HepG2 (cell line): ENCODE results near the gene PNLIPRP2. TPM values are rescaled to one million over a fixed set of nuclear protein-coding genes. Genes with fewer than 3 reads are reported as not detected.

Source experiments
- ATAC-seq: fragments of 200-7000 bp; cut with Tn5 transposase; 3 replicates; pipeline ENCODE4 v1.9.1; 2020; ENCODE audit warnings: mild to moderate bottlenecking, moderate library complexity
- BruUV-seq: library from RNA; stranded (reverse); fragments of 400-500 nt; replicated peaks from 2 replicates; lab custom pipeline; 2021; lab: Mats Ljungman, UMichigan
- CTCF ChIA-PET: fragments of 300-600 bp; formaldehyde crosslinking; extraction: SDS; loops from one replicate; lab custom pipeline; 2021; ENCODE audit warnings: low total read pairs, inconsistent platforms, low intra/inter-chr PET ratio; lab: Yijun Ruan, JAX
- POLR2A ChIA-PET: fragments of 350-600 bp; sonication (Branson Sonifier 250); formaldehyde crosslinking; loops from one replicate; lab custom pipeline; 2020; ENCODE audit warnings: antibody characterized with exemption, inconsistent platforms; lab: Yijun Ruan, JAX
- DNase-seq: peaks from one replicate; pipeline ENCODE4 v3.0.0-alpha.2; 2015; ENCODE audit warnings: low spot score
- FAIRE-seq: peaks from 3 replicates; lab custom pipeline; 2011; peaks lifted over from hg19 to GRCh38; lab: Jason Lieb, UNC
- H2AFZ ChIP-seq: one replicate; pipeline ENCODE4 v1.6.1; 2011; ENCODE audit warnings: low read length, inconsistent platforms
- H3K27ac ChIP-seq: fragments of 300-600 bp; 3 replicates; pipeline ENCODE4 v1.8.0; 2011; ENCODE audit warnings: mixed run types, mild to moderate bottlenecking, mixed read lengths, low read length, inconsistent platforms; ENCODE audit not compliant: insufficient read depth; ENCODE audit errors: extremely low read length
- H3K27me3 ChIP-seq, 2 experiments: fragments of 200-600 bp in 1 of 2; 2 replicates in 1 of 2; 3 replicates in 1 of 2; pipeline versions ENCODE4 v1.6.0 to v1.8.0; 2011; ENCODE audit warnings: low read length in 2 of 2, mild to moderate bottlenecking in 2 of 2, moderate library complexity in 2 of 2, inconsistent platforms in 1 of 2; ENCODE audit not compliant: insufficient read depth in 2 of 2, control insufficient read depth in 1 of 2
- H3K36me3 ChIP-seq, 2 experiments: fragments of 200-600 bp in 1 of 2; replicated peaks in 1 of 2; 2 replicates in 1 of 2; 3 replicates in 1 of 2; pipeline versions ENCODE4 v1.5.1 to v1.8.0; 2011; ENCODE audit warnings: low read length in 2 of 2, inconsistent platforms in 1 of 2; ENCODE audit not compliant: insufficient read depth in 2 of 2, control insufficient read depth in 1 of 2
- H3K4me1 ChIP-seq: 2 replicates; pipeline ENCODE4 v1.5.1; 2012; ENCODE audit warnings: low read length, inconsistent platforms; ENCODE audit not compliant: insufficient read depth
- H3K4me2 ChIP-seq: 2 replicates; pipeline ENCODE4 v1.6.0; 2011; ENCODE audit warnings: low read depth, low read length, inconsistent platforms
- H3K4me3 ChIP-seq, 3 experiments: fragments of 200-600 bp in 1 of 3; sonication (generic), shearing (Covaris generic) in 1 of 3; replicated peaks in 1 of 3; 2 replicates each; pipeline ENCODE4 v1.5.1; 2011 to 2016; ENCODE audit warnings: low read length in 3 of 3, inconsistent platforms in 2 of 3, low read depth in 2 of 3, mild to moderate bottlenecking in 2 of 3, control low read depth in 1 of 3, mixed read lengths in 1 of 3; ENCODE audit not compliant: insufficient read depth in 1 of 3
- H3K79me2 ChIP-seq: one replicate; pipeline ENCODE4 v1.6.1; 2011; ENCODE audit warnings: low read length, inconsistent platforms; ENCODE audit not compliant: insufficient read depth
- H3K9ac ChIP-seq: 2 replicates; pipeline ENCODE4 v1.6.0; 2011; ENCODE audit warnings: mild to moderate bottlenecking, low read depth, low read length, inconsistent platforms; ENCODE audit not compliant: insufficient read depth
- H3K9me3 ChIP-seq: 2 replicates; pipeline ENCODE4 v1.5.1; 2012; ENCODE audit warnings: mild to moderate bottlenecking, low read length
- H4K20me1 ChIP-seq: 2 replicates; pipeline ENCODE4 v1.6.0; 2011; ENCODE audit warnings: inconsistent platforms, mild to moderate bottlenecking, low read length, moderate library complexity; ENCODE audit not compliant: insufficient read depth
- GTF3A ChIP-seq: sonication (generic); formaldehyde crosslinking; conservative IDR thresholded peaks from 2 replicates; pipeline ENCODE4 v1.4.0; 2020; ENCODE audit warnings: mild to moderate bottlenecking, missing genetic modification reagents
- HOXA3 ChIP-seq: sonication (generic); formaldehyde crosslinking; IDR thresholded peaks from 2 replicates; pipeline ENCODE4 v1.5.0; 2020; ENCODE audit warnings: missing genetic modification reagents
- IKZF4 ChIP-seq: sonication (generic); formaldehyde crosslinking; IDR thresholded peaks from 2 replicates; pipeline ENCODE4 v1.5.1; 2020; ENCODE audit warnings: borderline replicate concordance, mild to moderate bottlenecking, low read depth, missing genetic modification reagents; ENCODE audit errors: not compliant biosample characterization
- JARID2 ChIP-seq: sonication (generic); formaldehyde crosslinking; IDR thresholded peaks from 2 replicates; pipeline ENCODE4 v1.8.1; 2023; ENCODE audit warnings: missing genetic modification reagents, inconsistent platforms; ENCODE audit not compliant: insufficient replicate concordance
- NFATC3 ChIP-seq: sonication (generic); formaldehyde crosslinking; IDR thresholded peaks from 2 replicates; pipeline ENCODE4 v1.5.1; 2020; ENCODE audit warnings: mild to moderate bottlenecking, missing genetic modification reagents
- NONO ChIP-seq, 2 experiments: fragments of 450-650 bp in 1 of 2; sonication (generic) in 1 of 2; formaldehyde crosslinking in 1 of 2; IDR thresholded peaks in 1 of 2; conservative IDR thresholded peaks in 1 of 2; 2 replicates each; pipeline versions ENCODE4 v1.6.1 to v1.8.0; 2017 to 2022; ENCODE audit warnings: mild to moderate bottlenecking in 1 of 2, missing genetic modification reagents in 1 of 2, moderate library complexity in 1 of 2
- POLR2A ChIP-seq, 2 experiments: IDR thresholded peaks; 2 replicates each; pipeline ENCODE4 v1.6.1; 2011; ENCODE audit warnings: low read depth in 2 of 2, low read length in 2 of 2, mild to moderate bottlenecking in 1 of 2, moderate library complexity in 1 of 2; ENCODE audit not compliant: insufficient read depth in 1 of 2
- RARA ChIP-seq: IDR thresholded peaks from 2 replicates; pipeline ENCODE4 v1.6.1; 2016; ENCODE audit warnings: missing genetic modification reagents, missing compliant biosample characterization
- ZBTB38 ChIP-seq: sonication (generic); formaldehyde crosslinking; IDR thresholded peaks from 2 replicates; pipeline ENCODE4 v1.5.1; 2020; ENCODE audit warnings: mild to moderate bottlenecking, missing genetic modification reagents
- WGBS: methylation state at CpG from one replicate; pipeline ENCODE4 v1.1.6; 2017; ENCODE audit warnings: low lambda C conversion rate; 5-methylcytosine and 5-hydroxymethylcytosine counted together
- in situ Hi-C: cut with HindIII; loops from 2 replicates; pipeline ENCODE4 v1.10.0; 2017; ENCODE audit warnings: low pct_unique_long_range_greater_than_20kb; ENCODE audit not compliant: extremely low pct_ligation_motif_present
- intact Hi-C: fragments of 100-400 bp; cut with micrococcal nuclease; formaldehyde crosslinking; loops from one replicate; pipeline ENCODE4 v1.10.0; 2022; ENCODE audit not compliant: unreplicated experiment
- polyA plus RNA-seq, 8 experiments: library from polyadenylated mRNA; depleted of rRNA in 3 of 8; stranded (reverse) in 7 of 8; unstranded in 1 of 8; fragments of >200 nt; fragmentation: Illumina TruSeq in 4 of 8; extraction: Trizol in 4 of 8; gene quantifications; 2 replicates each; pipeline versions ENCODE4 v1.2.1 to v1.2.3, GENCODE V29; 2011 to 2016; ENCODE audit warnings: low read depth in 4 of 8, missing spikeins in 1 of 8, mixed read lengths in 1 of 8; ENCODE audit not compliant: insufficient read depth in 1 of 8
- total RNA-seq, 5 experiments: library from RNA; depleted of rRNA; stranded (reverse); fragments of >200 nt; fragmentation: Illumina TruSeq; extraction: Trizol; gene quantifications; 2 replicates each; pipeline ENCODE4 v1.2.3, GENCODE V29; 2016; ENCODE audit warnings: low read depth in 1 of 5
- TF ChIP-seq, protein P1 (sequence below): sonication (generic); formaldehyde crosslinking; IDR thresholded peaks from 2 replicates; pipeline ENCODE4 v1.4.0; 2020; ENCODE audit warnings: missing genetic modification reagents
- TF ChIP-seq, protein P2 (sequence below): sonication (generic); formaldehyde crosslinking; IDR thresholded peaks from 2 replicates; pipeline ENCODE4 v1.5.0; 2020; ENCODE audit warnings: mild to moderate bottlenecking, low read depth, missing genetic modification reagents, borderline replicate concordance

PNLIPRP2 gene
- total and polyA plus RNA-seq, 2 of the 13 experiments (the other 11 are each of a cell fraction or from before 2014, with no cell fraction given): 0.21 to 0.97 TPM

- no peak for TF ChIP-seq JARID2
- TF ChIP-seq, all 625 proteins: peak for 0
Measured at GRCh38 chr10:116668446-116668845, 47.7 kb downstream of the PNLIPRP2 start (continued).

GRCh38 chr10:116669080-116669479, 48.3 kb downstream of the PNLIPRP2 start:
- Histone ChIP-seq H2AFZ (no peak overlapping the region), H3K27me3 (no peaks in the 10 kb centered on the region), H3K4me2 (peak overlapping the region; percentile 68), H4K20me1 (no peaks in the 10 kb centered on the region), H3K4me1 (peaks cover 43% of the 10 kb centered on the region), H3K4me3 (peak overlapping the region in 2 of 3 experiments; percentile 25 to 69; a peak in 3 of 6 replicates), H3K79me2 (peaks cover 3% of the 10 kb centered on the region), H3K9me3 (peaks cover 5% of the 10 kb centered on the region; the same call in 1 of the 2 replicates), H3K27ac (peak overlapping the region; percentile 56), H3K36me3 (no peaks in the 10 kb centered on the region), H3K9ac (peak overlapping the region; percentile 67)
- WGBS: 76% methylated on average over 5 of the region's 5 CpGs
- CTCF ChIA-PET: no interaction called here
- intact Hi-C loops (no loop called here), in situ Hi-C loops (no loop called here)
- DNase-seq: no peak
- FAIRE-seq: no peak
- POLR2A ChIA-PET: no interaction called here
- BruUV-seq: TSS peak; percentile 46
- ATAC-seq: no peak
- TF ChIP-seq HOXA3 (no peak), ZBTB38 (CRISPR knock-in tag) (0 out of 2 replicates have a peak, but pooled peaks have one; percentile 26)
- TF ChIP-seq, all 625 proteins: peak for 1

DNA sequence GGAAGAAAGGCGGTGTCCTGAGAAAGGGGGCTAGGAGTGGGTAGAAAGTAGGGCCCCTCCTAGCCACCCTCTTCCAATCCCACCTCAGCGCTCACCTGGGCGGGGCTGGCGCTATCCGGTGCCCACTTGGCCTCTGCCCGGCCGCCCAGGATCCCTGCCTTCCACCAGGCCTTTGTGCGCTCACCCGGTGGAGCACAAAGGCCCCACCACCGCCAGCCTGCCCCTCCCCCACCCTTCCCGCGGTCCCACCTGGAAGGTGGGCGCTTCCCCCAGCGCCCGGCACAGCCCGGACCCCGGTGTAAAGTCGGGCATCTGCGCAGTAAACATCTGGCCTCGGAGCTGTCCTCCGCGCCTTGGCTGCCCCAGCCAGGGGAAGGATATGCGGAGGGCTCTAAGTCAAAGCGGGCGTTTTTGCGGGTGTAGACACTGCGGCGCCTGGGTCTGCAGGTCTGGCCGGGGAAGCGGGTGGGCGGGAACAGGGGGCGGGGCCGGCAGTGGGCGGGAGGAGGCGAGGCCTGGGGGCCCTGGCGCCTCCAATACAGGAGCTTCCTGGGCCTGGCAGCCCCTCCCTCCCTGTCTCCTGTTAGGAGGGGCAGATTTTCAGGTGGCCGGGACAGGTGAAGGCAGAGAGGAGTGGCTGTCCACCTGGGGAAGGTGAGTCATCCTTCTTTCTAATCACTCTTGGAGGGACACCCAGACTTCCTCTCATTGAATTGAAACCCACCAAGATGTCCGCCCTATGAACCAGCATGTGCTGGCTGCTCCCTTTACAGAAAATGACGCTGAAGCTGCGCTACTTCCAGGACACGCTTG, 49.3 kb downstream of the PNLIPRP2 start:
- H4K20me1 ChIP-seq: no peaks in the 10 kb centered on the region
- 58% methylated on average over 26 of the region's 41 CpGs for WGBS
- no peaks in the 10 kb centered on the region for H3K27me3 ChIP-seq
- in situ Hi-C loops (loop anchor here (10.0 kb wide), 1 partner anchor 505 kb away; no protein-coding TSS in a partner anchor), intact Hi-C loops (no loop called here)
- peak overlapping the region; percentile 67; the same call in 1 of the 2 replicates for H3K9ac ChIP-seq
- ChIA-PET CTCF (no interaction called here), POLR2A (no interaction called here)
- peaks cover 35% of the 10 kb centered on the region for H3K4me1 ChIP-seq
- no peak overlapping the region for H2AFZ ChIP-seq
- peak overlapping the region; percentile 60 to 69 (median 67); a peak in 5 of 6 replicates for H3K4me3 ChIP-seq
- ATAC-seq (peak; percentile 87), DNase-seq (peak; percentile 39), FAIRE-seq (no peak)
- H3K4me2 ChIP-seq: peak overlapping the region; percentile 68; the same call in 1 of the 2 replicates
- H3K36me3 ChIP-seq: 0 out of 5 replicates have a peak, but pooled peaks cover 0 to 6% of the 10 kb centered on the region in 2 experiments
- peak overlapping the region; percentile 56 for H3K27ac ChIP-seq
- H3K9me3 ChIP-seq: peaks cover 5% of the 10 kb centered on the region; the same call in 1 of the 2 replicates
- no TSS peak for BruUV-seq
- H3K79me2 ChIP-seq: peaks cover 3% of the 10 kb centered on the region
- TF ChIP-seq, protein P1, sequence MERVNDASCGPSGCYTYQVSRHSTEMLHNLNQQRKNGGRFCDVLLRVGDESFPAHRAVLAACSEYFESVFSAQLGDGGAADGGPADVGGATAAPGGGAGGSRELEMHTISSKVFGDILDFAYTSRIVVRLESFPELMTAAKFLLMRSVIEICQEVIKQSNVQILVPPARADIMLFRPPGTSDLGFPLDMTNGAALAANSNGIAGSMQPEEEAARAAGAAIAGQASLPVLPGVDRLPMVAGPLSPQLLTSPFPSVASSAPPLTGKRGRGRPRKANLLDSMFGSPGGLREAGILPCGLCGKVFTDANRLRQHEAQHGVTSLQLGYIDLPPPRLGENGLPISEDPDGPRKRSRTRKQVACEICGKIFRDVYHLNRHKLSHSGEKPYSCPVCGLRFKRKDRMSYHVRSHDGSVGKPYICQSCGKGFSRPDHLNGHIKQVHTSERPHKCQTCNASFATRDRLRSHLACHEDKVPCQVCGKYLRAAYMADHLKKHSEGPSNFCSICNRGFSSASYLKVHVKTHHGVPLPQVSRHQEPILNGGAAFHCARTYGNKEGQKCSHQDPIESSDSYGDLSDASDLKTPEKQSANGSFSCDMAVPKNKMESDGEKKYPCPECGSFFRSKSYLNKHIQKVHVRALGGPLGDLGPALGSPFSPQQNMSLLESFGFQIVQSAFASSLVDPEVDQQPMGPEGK: peak; percentile 46; the same call in 1 of the 2 replicates
- TF ChIP-seq IKZF4 (CRISPR knock-in tag): no peak
- 0 out of 4 replicates have a peak, but pooled peaks of 1 of the 2 experiments have one; percentile 32 for TF ChIP-seq POLR2A (IDR thresholded peaks at IDR 0.05; ENCODE audit: insufficient read depth in 1 of 2, low read depth in 2 of 2, low read length in 2 of 2)
- TF ChIP-seq, protein P2, sequence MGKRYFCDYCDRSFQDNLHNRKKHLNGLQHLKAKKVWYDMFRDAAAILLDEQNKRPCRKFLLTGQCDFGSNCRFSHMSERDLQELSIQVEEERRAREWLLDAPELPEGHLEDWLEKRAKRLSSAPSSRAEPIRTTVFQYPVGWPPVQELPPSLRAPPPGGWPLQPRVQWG (CRISPR knock-in tag): no peak
- TF ChIP-seq NONO (IDR thresholded peaks at IDR 0.05): no peak
- TF ChIP-seq NONO (CRISPR knock-in tag; conservative IDR thresholded peaks at IDR 0.05): no peak
- TF ChIP-seq GTF3A (CRISPR knock-in tag): no peak
- TF ChIP-seq NFATC3 (CRISPR knock-in tag): no peak
- TF ChIP-seq RARA (CRISPR knock-in tag): no peak
